HEK293 (cell line): ENCODE results near the gene MAP3K5.
"Not testable (repeated sequence)": the region's sequence is repeated elsewhere in the genome, so short reads cannot be mapped to it uniquely, and the experiment has no call there.

ENCODE experiments used
- ZBTB17 ChIP-seq: fragments of 450-650 bp; formaldehyde crosslinking; IDR thresholded peaks from 2 replicates; pipeline ENCODE4 v1.5.1; 2016; ENCODE audit warnings: missing biosample characterization, missing genetic modification characterization
- ZBTB7A ChIP-seq: fragments of 450-650 bp; formaldehyde crosslinking; IDR thresholded peaks from 2 replicates; pipeline ENCODE4 v1.5.1; 2016; ENCODE audit warnings: low read depth, missing biosample characterization, missing genetic modification characterization
- TF ChIP-seq, protein P1 (sequence below): IDR thresholded peaks from 2 replicates; pipeline ENCODE4 v1.6.1; 2011; ENCODE audit warnings: mild to moderate bottlenecking, low read depth, low read length, borderline replicate concordance
- TF ChIP-seq, protein P2 (sequence below): fragments of 450-650 bp; formaldehyde crosslinking; IDR thresholded peaks from 2 replicates; pipeline ENCODE4 v1.5.1; 2016; ENCODE audit warnings: missing biosample characterization, missing genetic modification characterization
- TF ChIP-seq, protein P3 (sequence below): fragments of 450-650 bp; formaldehyde crosslinking; IDR thresholded peaks from 2 replicates; pipeline ENCODE4 v1.5.1; 2016; ENCODE audit warnings: missing biosample characterization, missing genetic modification characterization

DNA sequence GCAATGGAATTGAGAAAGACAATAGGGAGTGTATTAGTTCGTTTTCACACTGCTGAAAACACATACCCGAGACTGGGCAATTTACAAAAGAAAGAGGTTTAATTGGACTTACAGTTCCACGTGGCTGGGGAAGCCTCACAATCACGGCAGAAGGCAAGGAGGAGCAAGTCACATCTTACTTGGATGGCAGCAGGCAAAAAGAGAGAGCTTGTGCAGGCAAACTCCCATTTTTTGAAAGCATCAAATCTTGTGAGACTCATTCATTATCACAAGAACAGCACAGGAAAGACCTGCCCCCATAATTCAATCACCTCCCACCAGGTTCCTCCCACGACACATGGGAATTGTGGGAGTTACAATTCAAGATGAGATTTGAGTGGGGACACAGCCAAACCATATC is 208.0 kb downstream of the MAP3K5 start:
- TF ChIP-seq, protein P1, sequence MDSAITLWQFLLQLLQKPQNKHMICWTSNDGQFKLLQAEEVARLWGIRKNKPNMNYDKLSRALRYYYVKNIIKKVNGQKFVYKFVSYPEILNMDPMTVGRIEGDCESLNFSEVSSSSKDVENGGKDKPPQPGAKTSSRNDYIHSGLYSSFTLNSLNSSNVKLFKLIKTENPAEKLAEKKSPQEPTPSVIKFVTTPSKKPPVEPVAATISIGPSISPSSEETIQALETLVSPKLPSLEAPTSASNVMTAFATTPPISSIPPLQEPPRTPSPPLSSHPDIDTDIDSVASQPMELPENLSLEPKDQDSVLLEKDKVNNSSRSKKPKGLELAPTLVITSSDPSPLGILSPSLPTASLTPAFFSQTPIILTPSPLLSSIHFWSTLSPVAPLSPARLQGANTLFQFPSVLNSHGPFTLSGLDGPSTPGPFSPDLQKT = not testable (repeated sequence)
- TF ChIP-seq, protein P2, sequence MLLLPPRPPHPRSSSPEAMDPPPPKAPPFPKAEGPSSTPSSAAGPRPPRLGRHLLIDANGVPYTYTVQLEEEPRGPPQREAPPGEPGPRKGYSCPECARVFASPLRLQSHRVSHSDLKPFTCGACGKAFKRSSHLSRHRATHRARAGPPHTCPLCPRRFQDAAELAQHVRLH = not testable (repeated sequence)
- not testable (repeated sequence) for TF ChIP-seq ZBTB17; ZBTB7A (tag by site-specific recombination)
- TF ChIP-seq, protein P3, sequence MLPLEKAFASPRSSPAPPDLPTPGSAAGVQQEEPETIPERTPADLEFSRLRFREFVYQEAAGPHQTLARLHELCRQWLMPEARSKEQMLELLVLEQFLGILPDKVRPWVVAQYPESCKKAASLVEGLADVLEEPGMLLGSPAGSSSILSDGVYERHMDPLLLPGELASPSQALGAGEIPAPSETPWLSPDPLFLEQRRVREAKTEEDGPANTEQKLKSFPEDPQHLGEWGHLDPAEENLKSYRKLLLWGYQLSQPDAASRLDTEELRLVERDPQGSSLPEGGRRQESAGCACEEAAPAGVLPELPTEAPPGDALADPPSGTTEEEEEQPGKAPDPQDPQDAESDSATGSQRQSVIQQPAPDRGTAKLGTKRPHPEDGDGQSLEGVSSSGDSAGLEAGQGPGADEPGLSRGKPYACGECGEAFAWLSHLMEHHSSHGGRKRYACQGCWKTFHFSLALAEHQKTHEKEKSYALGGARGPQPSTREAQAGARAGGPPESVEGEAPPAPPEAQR (tag by site-specific recombination) = not testable (repeated sequence)
